ENCODE data around the gene MAMLD1.

Gene MAMLD1

GRCh38 chrX:150531467-150531866, 168.3 kb downstream of the MAMLD1 start:
- DNase-seq (ENCODE audit: low read depth in 2 of 2), result no peak

GRCh38 chrX:150533863-150534262, 170.7 kb downstream of the MAMLD1 start:
- no peak for DNase-seq (ENCODE audit: low read depth in 2 of 2)

- DNase-seq (ENCODE audit: low read depth in 2 of 2), result no peak
Observed at GRCh38 chrX:150536455-150537116, 173.5 kb downstream of the MAMLD1 start.

- DNase-seq (ENCODE audit: low read depth in 2 of 2), result no peak
Observed at GRCh38 chrX:150537851-150538250, 174.7 kb downstream of the MAMLD1 start.

- no peak for DNase-seq (ENCODE audit: low read depth in 2 of 2)
Observed at GRCh38 chrX:150540965-150541364, 177.8 kb downstream of the MAMLD1 start.

GRCh38 chrX:150542846-150543229, 179.7 kb downstream of the MAMLD1 start:
- DNase-seq (ENCODE audit: low read depth in 2 of 2), result no peak

GRCh38 chrX:150543230-150544155, 180.4 kb downstream of the MAMLD1 start:
- no peak for DNase-seq (ENCODE audit: low read depth in 2 of 2)

GRCh38 chrX:150544222-150544787, 181.2 kb downstream of the MAMLD1 start:
- no peak for DNase-seq (ENCODE audit: low read depth in 2 of 2)

GRCh38 chrX:150544835-150545770, 182.0 kb downstream of the MAMLD1 start:
- DNase-seq (ENCODE audit: low read depth in 2 of 2), result no peak

GRCh38 chrX:150546711-150547153, 183.6 kb downstream of the MAMLD1 start:
- no peak for DNase-seq (ENCODE audit: low read depth in 2 of 2)

GRCh38 chrX:150547375-150548115, 184.4 kb downstream of the MAMLD1 start:
- DNase-seq (ENCODE audit: low read depth in 2 of 2), result no peak

GRCh38 chrX:150548251-150548650, 185.1 kb downstream of the MAMLD1 start:
- DNase-seq (ENCODE audit: low read depth in 2 of 2), result no peak

- no peak for DNase-seq (ENCODE audit: low read depth in 2 of 2)
Observed at GRCh38 chrX:150548684-150549083, 185.6 kb downstream of the MAMLD1 start.

GRCh38 chrX:150551963-150552362, 188.8 kb downstream of the MAMLD1 start:
- DNase-seq (ENCODE audit: low read depth in 2 of 2), result no peak

GRCh38 chrX:150558424-150558823, 195.3 kb downstream of the MAMLD1 start:
- no peak for DNase-seq (ENCODE audit: low read depth in 2 of 2)
